ENCODE measurements around the gene BRD3OS. TPM values are rescaled to one million over a fixed set of nuclear protein-coding genes. Genes with fewer than 3 reads are reported as not detected.
A peak's percentile ranks its signal among the peaks of the same experiment; 100 is the strongest.

Gene BRD3OS
- total and polyA plus RNA-seq, 2 of the 13 experiments (the other 11 are each of a cell fraction or from before 2014, with no cell fraction given) = 4.9 to 5.7 TPM

GRCh38 chr9:134065612-134066419 is 40.5 kb downstream of the BRD3OS start (continued):
- peak; percentile 70 for TF ChIP-seq HNRNPL (IDR thresholded peaks at IDR 0.05; ENCODE audit: low read depth, low read length)
- TF ChIP-seq, protein P1, sequence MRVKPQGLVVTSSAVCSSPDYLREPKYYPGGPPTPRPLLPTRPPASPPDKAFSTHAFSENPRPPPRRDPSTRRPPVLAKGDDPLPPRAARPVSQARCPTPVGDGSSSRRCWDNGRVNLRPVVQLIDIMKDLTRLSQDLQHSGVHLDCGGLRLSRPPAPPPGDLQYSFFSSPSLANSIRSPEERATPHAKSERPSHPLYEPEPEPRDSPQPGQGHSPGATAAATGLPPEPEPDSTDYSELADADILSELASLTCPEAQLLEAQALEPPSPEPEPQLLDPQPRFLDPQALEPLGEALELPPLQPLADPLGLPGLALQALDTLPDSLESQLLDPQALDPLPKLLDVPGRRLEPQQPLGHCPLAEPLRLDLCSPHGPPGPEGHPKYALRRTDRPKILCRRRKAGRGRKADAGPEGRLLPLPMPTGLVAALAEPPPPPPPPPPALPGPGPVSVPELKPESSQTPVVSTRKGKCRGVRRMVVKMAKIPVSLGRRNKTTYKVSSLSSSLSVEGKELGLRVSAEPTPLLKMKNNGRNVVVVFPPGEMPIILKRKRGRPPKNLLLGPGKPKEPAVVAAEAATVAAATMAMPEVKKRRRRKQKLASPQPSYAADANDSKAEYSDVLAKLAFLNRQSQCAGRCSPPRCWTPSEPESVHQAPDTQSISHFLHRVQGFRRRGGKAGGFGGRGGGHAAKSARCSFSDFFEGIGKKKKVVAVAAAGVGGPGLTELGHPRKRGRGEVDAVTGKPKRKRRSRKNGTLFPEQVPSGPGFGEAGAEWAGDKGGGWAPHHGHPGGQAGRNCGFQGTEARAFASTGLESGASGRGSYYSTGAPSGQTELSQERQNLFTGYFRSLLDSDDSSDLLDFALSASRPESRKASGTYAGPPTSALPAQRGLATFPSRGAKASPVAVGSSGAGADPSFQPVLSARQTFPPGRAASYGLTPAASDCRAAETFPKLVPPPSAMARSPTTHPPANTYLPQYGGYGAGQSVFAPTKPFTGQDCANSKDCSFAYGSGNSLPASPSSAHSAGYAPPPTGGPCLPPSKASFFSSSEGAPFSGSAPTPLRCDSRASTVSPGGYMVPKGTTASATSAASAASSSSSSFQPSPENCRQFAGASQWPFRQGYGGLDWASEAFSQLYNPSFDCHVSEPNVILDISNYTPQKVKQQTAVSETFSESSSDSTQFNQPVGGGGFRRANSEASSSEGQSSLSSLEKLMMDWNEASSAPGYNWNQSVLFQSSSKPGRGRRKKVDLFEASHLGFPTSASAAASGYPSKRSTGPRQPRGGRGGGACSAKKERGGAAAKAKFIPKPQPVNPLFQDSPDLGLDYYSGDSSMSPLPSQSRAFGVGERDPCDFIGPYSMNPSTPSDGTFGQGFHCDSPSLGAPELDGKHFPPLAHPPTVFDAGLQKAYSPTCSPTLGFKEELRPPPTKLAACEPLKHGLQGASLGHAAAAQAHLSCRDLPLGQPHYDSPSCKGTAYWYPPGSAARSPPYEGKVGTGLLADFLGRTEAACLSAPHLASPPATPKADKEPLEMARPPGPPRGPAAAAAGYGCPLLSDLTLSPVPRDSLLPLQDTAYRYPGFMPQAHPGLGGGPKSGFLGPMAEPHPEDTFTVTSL (CRISPR knock-in tag; IDR thresholded peaks at IDR 0.05; ENCODE audit: borderline replicate concordance) = 0 out of 2 replicates have a peak, but pooled peaks have one; percentile 52
- TF ChIP-seq ZNF781 (CRISPR knock-in tag; IDR thresholded peaks at IDR 0.05; ENCODE audit: borderline replicate concordance, not compliant biosample characterization) = no peak
- peak; percentile 94 for TF ChIP-seq ELF3 (CRISPR knock-in tag; IDR thresholded peaks at IDR 0.05)
- peak; percentile 66 for TF ChIP-seq DRAP1 (CRISPR knock-in tag; IDR thresholded peaks at IDR 0.05)
- TF ChIP-seq ZNF614 (CRISPR knock-in tag; IDR thresholded peaks at IDR 0.05; ENCODE audit: borderline replicate concordance) = 0 out of 2 replicates have a peak, but pooled peaks have one; percentile 16
- TF ChIP-seq HIC2 (CRISPR knock-in tag; IDR thresholded peaks at IDR 0.05; ENCODE audit: low read depth) = peak; percentile 83
- no peak for TF ChIP-seq ZNF276 (CRISPR knock-in tag; IDR thresholded peaks at IDR 0.05; ENCODE audit: low read depth)
- TF ChIP-seq ZBTB14 (CRISPR knock-in tag; IDR thresholded peaks at IDR 0.05) = peak; percentile 31; the same call in 1 of the 2 replicates
- no peak for TF ChIP-seq IRF1 (CRISPR knock-in tag; IDR thresholded peaks at IDR 0.05; ENCODE audit: low read depth)
- 0 out of 2 replicates have a peak, but pooled peaks have one; percentile 42 for TF ChIP-seq MEIS1 (CRISPR knock-in tag; IDR thresholded peaks at IDR 0.05; ENCODE audit: borderline replicate concordance)
- TF ChIP-seq ZNF24 (IDR thresholded peaks at IDR 0.05) = no peak
- 0 out of 2 replicates have a peak, but pooled peaks have one; percentile 13 for TF ChIP-seq SAFB2 (CRISPR knock-in tag; IDR thresholded peaks at IDR 0.05; ENCODE audit: borderline replicate concordance, low read depth)
- TF ChIP-seq MZF1 (CRISPR knock-in tag; IDR thresholded peaks at IDR 0.05; ENCODE audit: borderline replicate concordance) = no peak
- peak; percentile 26; the same call in 1 of the 2 replicates for TF ChIP-seq GABPB1 (CRISPR knock-in tag; IDR thresholded peaks at IDR 0.05)
